ENCODE results near the gene BBOX1.

GRCh38 chr11:27040302-27041115, at the start of gene BBOX1:
- TF ChIP-seq CTCF (IDR thresholded peaks at IDR 0.05; ENCODE audit: insufficient read depth, low read length, poor library complexity, severe bottlenecking): no peak
- no peak for TF ChIP-seq EZH2phosphoT487 (conservative IDR thresholded peaks at IDR 0.05; ENCODE audit: low read length)

Data from SU-DHL-6 (cell line).